ENCODE measurements around the gene ATG10.
"Not testable (repeated sequence)": the region's sequence is repeated elsewhere in the genome, so short reads cannot be mapped to it uniquely, and the experiment has no call there.

ATG10 gene

GRCh38 chr5:82222597-82223574, 251.1 kb downstream of the ATG10 start:
- DNase-seq (ENCODE audit: low spot score) = no peak

GRCh38 chr5:82225525-82226172, 253.8 kb downstream of the ATG10 start:
- peak; percentile 64 for DNase-seq (ENCODE audit: low spot score)

- no peak for DNase-seq (ENCODE audit: low spot score)
Measured at GRCh38 chr5:82234885-82235284, 263.1 kb downstream of the ATG10 start.

GRCh38 chr5:82244151-82244550, 272.3 kb downstream of the ATG10 start:
- DNase-seq (ENCODE audit: low spot score) = no peak

GRCh38 chr5:82244854-82245635, 273.2 kb downstream of the ATG10 start:
- DNase-seq (ENCODE audit: low spot score) = no peak

GRCh38 chr5:82246960-82247574, 275.2 kb downstream of the ATG10 start:
- DNase-seq (ENCODE audit: low spot score) = no peak

GRCh38 chr5:82252744-82253143, 280.9 kb downstream of the ATG10 start:
- no peak for DNase-seq (ENCODE audit: low spot score)

- no peak for DNase-seq (ENCODE audit: low spot score)
Measured at GRCh38 chr5:82255844-82256243, 284.0 kb downstream of the ATG10 start.

- DNase-seq (ENCODE audit: low spot score) = no peak
Measured at GRCh38 chr5:82257247-82257646, 285.4 kb downstream of the ATG10 start.

- no peak for DNase-seq (ENCODE audit: low spot score)
Measured at GRCh38 chr5:82257729-82258128, 285.9 kb downstream of the ATG10 start.

- DNase-seq (ENCODE audit: low spot score) = peak; percentile 70
Measured at GRCh38 chr5:82259172-82259800, 287.5 kb downstream of the ATG10 start.

- no peak for DNase-seq (ENCODE audit: low spot score)
Measured at GRCh38 chr5:82265047-82265446, 293.2 kb downstream of the ATG10 start.

GRCh38 chr5:82267297-82267933, 295.6 kb downstream of the ATG10 start:
- DNase-seq (ENCODE audit: low spot score) = not testable (repeated sequence)

- DNase-seq (ENCODE audit: low spot score) = not testable (repeated sequence)
Measured at GRCh38 chr5:82269363-82269762, 297.5 kb downstream of the ATG10 start.

- DNase-seq (ENCODE audit: low spot score) = not testable (repeated sequence)
Measured at GRCh38 chr5:82272571-82273356, 300.9 kb downstream of the ATG10 start.

- DNase-seq (ENCODE audit: low spot score) = not testable (repeated sequence)
Measured at GRCh38 chr5:82273426-82273825, 301.6 kb downstream of the ATG10 start.

- peak; percentile 29 for DNase-seq (ENCODE audit: low spot score)
Measured at GRCh38 chr5:82274343-82275211, 302.8 kb downstream of the ATG10 start.

GRCh38 chr5:82275216-82275664, 303.4 kb downstream of the ATG10 start:
- no peak for DNase-seq (ENCODE audit: low spot score)

All from RKO (cell line).